Endothelial cell of umbilical vein (primary cell): ENCODE data around the gene ITPKB. TPM values are rescaled to one million over a fixed set of nuclear protein-coding genes. Genes with fewer than 3 reads are reported as not detected.

Source experiments
- BruUV-seq: library from RNA; stranded (reverse); fragments of 400-500 nt; replicated peaks from 2 replicates; lab custom pipeline; 2021; lab: Mats Ljungman, UMichigan
- CTCF ChIA-PET: fragments of 300-600, 350-600 bp; sonication (Branson Sonifier 250); formaldehyde crosslinking; loops from one replicate; lab custom pipeline; 2021; ENCODE audit warnings: antibody characterized with exemption, inconsistent platforms; lab: Charles Lee
- POLR2A ChIA-PET: fragments of 300-600, 350-600 bp; sonication (Branson Sonifier 250); formaldehyde crosslinking; loops from one replicate; lab custom pipeline; 2021; ENCODE audit warnings: antibody characterized with exemption, inconsistent platforms; lab: Charles Lee
- DNase-seq: peaks from one replicate; pipeline ENCODE4 v3.0.0-alpha.2; 2011; ENCODE audit warnings: low read depth, low spot score
- FAIRE-seq: peaks from 2 replicates; lab custom pipeline; 2011; peaks lifted over from hg19 to GRCh38; lab: Jason Lieb, UNC
- H2AFZ ChIP-seq: 2 replicates; pipeline ENCODE4 v1.6.0; 2012; ENCODE audit warnings: low read depth, low read length, control low read depth, inconsistent platforms
- H3K27ac ChIP-seq: 2 replicates; pipeline ENCODE4 v1.5.1; 2011; ENCODE audit warnings: low read depth, mild to moderate bottlenecking, control low read depth, low read length, moderate library complexity; ENCODE audit not compliant: insufficient read depth
- H3K27me3 ChIP-seq, 2 experiments: 2 replicates each; pipeline versions ENCODE4 v1.6.0 to v1.6.1; 2011; ENCODE audit warnings: low read length in 2 of 2, mixed read lengths in 1 of 2; ENCODE audit not compliant: control insufficient read depth in 2 of 2, insufficient read depth in 2 of 2
- H3K36me3 ChIP-seq, 2 experiments: 2 replicates in 1 of 2; 3 replicates in 1 of 2; pipeline ENCODE4 v1.5.1; 2011; ENCODE audit warnings: low read length in 2 of 2, mild to moderate bottlenecking in 1 of 2, moderate library complexity in 1 of 2; ENCODE audit not compliant: control insufficient read depth in 2 of 2, insufficient read depth in 2 of 2; ENCODE audit errors: extremely low read depth in 1 of 2
- H3K4me1 ChIP-seq: 3 replicates; pipeline ENCODE4 v1.5.1; 2011; ENCODE audit warnings: mild to moderate bottlenecking, low read length; ENCODE audit not compliant: control insufficient read depth, insufficient read depth; ENCODE audit errors: extremely low read depth
- H3K4me2 ChIP-seq: 2 replicates; pipeline ENCODE4 v1.6.1; 2011; ENCODE audit warnings: low read length, control low read depth, mixed read lengths; ENCODE audit not compliant: insufficient read depth
- H3K4me3 ChIP-seq, 3 experiments: fragments of 200-600 bp in 1 of 3; sonication (generic), shearing (Covaris generic) in 1 of 3; replicated peaks in 1 of 3; 2 replicates each; pipeline ENCODE4 v1.5.1; 2011 to 2016; ENCODE audit warnings: control low read depth in 3 of 3, low read length in 3 of 3, mild to moderate bottlenecking in 2 of 3, inconsistent platforms in 1 of 3, low read depth in 1 of 3, moderate library complexity in 1 of 3; ENCODE audit not compliant: insufficient read depth in 1 of 3
- H3K79me2 ChIP-seq: 2 replicates; pipeline ENCODE4 v1.6.0; 2012; ENCODE audit warnings: low read length, inconsistent platforms; ENCODE audit not compliant: control insufficient read depth, insufficient read depth
- H3K9ac ChIP-seq: replicated peaks from 2 replicates; pipeline ENCODE3; 2011; ENCODE audit warnings: low read length, control low read depth; ENCODE audit not compliant: insufficient read depth; ENCODE audit errors: extremely low read depth
- H3K9me1 ChIP-seq: replicated peaks from 3 replicates; pipeline ENCODE4 v1.6.0; 2011; ENCODE audit warnings: mild to moderate bottlenecking, low read length; ENCODE audit not compliant: control insufficient read depth, insufficient read depth; ENCODE audit errors: extremely low read depth
- H3K9me3 ChIP-seq: replicated peaks from 2 replicates; pipeline ENCODE4 v1.5.1; 2012; ENCODE audit warnings: low read length, inconsistent platforms; ENCODE audit not compliant: control insufficient read depth, insufficient read depth
- H4K20me1 ChIP-seq: replicated peaks from 2 replicates; pipeline ENCODE3; 2011; ENCODE audit warnings: mild to moderate bottlenecking, low read length; ENCODE audit not compliant: control insufficient read depth, insufficient read depth; ENCODE audit errors: extremely low read depth
- EZH2 ChIP-seq: IDR thresholded peaks from 2 replicates; pipeline ENCODE4 v1.6.1; 2012; ENCODE audit warnings: borderline replicate concordance, low read depth, mild to moderate bottlenecking, moderate library complexity, low read length, inconsistent platforms; ENCODE audit not compliant: severe bottlenecking
- FOS ChIP-seq: IDR thresholded peaks from 2 replicates; pipeline ENCODE4 v1.6.1; 2011; ENCODE audit warnings: mild to moderate bottlenecking, low read length, moderate library complexity, borderline replicate concordance; ENCODE audit not compliant: insufficient read depth
- GATA2 ChIP-seq: IDR thresholded peaks from 2 replicates; pipeline ENCODE4 v1.7.0; 2011; ENCODE audit warnings: low read depth, mild to moderate bottlenecking, moderate library complexity, mixed read lengths, low read length; ENCODE audit not compliant: insufficient read length, insufficient read depth
- JUN ChIP-seq: IDR thresholded peaks from 2 replicates; pipeline ENCODE4 v1.6.1; 2011; ENCODE audit warnings: borderline replicate concordance, low read depth; ENCODE audit not compliant: insufficient read length, insufficient read depth
- MYC ChIP-seq: IDR thresholded peaks from one replicate; pipeline ENCODE4 v1.6.1; 2011; ENCODE audit warnings: mild to moderate bottlenecking, low read depth, low read length
- POLR2A ChIP-seq: IDR thresholded peaks from 2 replicates; pipeline ENCODE4 v1.6.1; 2012; ENCODE audit warnings: low read depth, mild to moderate bottlenecking, control low read depth, low read length
- POLR2AphosphoS5 ChIP-seq: IDR thresholded peaks from 2 replicates; pipeline ENCODE4 v1.6.1; 2012; ENCODE audit warnings: low read depth, mild to moderate bottlenecking, control low read depth, low read length, moderate library complexity; ENCODE audit not compliant: insufficient read depth
- dilution Hi-C: fragments of 300-500 bp; cut with MboI; formaldehyde crosslinking; loops from one replicate; pipeline ENCODE4 v1.15.0; 2019; ENCODE audit warnings: low sequenced_read_pairs; ENCODE audit not compliant: extremely low pct_ligation_motif_present
- intact Hi-C: fragments of 100-400 bp; cut with micrococcal nuclease; formaldehyde crosslinking; loops from one replicate; pipeline ENCODE4 v1.10.0; 2022
- polyA plus RNA-seq, 4 experiments: library from polyadenylated mRNA; depleted of rRNA in 3 of 4; stranded (reverse) in 3 of 4; unstranded in 1 of 4; fragments of >200 nt; gene quantifications; 2 replicates each; pipeline versions ENCODE4 v1.2.1 to v1.2.3, GENCODE V29; 2011 to 2012; ENCODE audit warnings: missing spikeins in 1 of 4
- total RNA-seq: library from RNA; stranded (reverse); gene quantifications from 2 replicates; pipeline ENCODE4 v1.2.3, GENCODE V29; 2021
- TF ChIP-seq, protein P1 (sequence below): IDR thresholded peaks from 2 replicates; pipeline ENCODE4 v1.6.1; 2011; ENCODE audit not compliant: insufficient read depth, insufficient read length
- TF ChIP-seq, protein P2 (sequence below), 2 donors: IDR thresholded peaks; 1 replicate in 1 of 2; 2 replicates in 1 of 2; pipeline ENCODE4 v1.5.1; 2011; ENCODE audit warnings: low read length in 2 of 2, mild to moderate bottlenecking in 2 of 2, moderate library complexity in 2 of 2, control low read depth in 1 of 2, inconsistent platforms in 1 of 2, low read depth in 1 of 2; ENCODE audit not compliant: insufficient read depth in 1 of 2; ENCODE audit errors: extremely low read depth in 1 of 2

Gene ITPKB
- total and polyA plus RNA-seq, 2 donors (not counting 3 experiments of a cell fraction or from before 2014, with no cell fraction given) = 7.7 to 34.8 TPM

- Histone ChIP-seq H3K36me3 (no peaks in the 10 kb centered on the region), H3K79me2 (no peaks in the 10 kb centered on the region), H3K27me3 (peaks cover 7 to 19% of the 10 kb centered on the region in 2 experiments), H3K4me1 (no peaks in the 10 kb centered on the region), H2AFZ (no peak overlapping the region), H3K9ac (no peak overlapping the region), H3K9me3 (no peaks in the 10 kb centered on the region), H3K4me2 (no peak overlapping the region), H3K27ac (no peak overlapping the region), H4K20me1 (no peaks in the 10 kb centered on the region), H3K9me1 (no peaks in the 10 kb centered on the region), H3K4me3 (no peak overlapping the region)
- CTCF ChIA-PET = interaction anchor here (0.6 to 0.9 kb wide), 2 partner anchors 60 to 66 kb away, joined by 3 read pairs; no protein-coding TSS in a partner anchor
- no peak for DNase-seq
- FAIRE-seq = no peak
- dilution Hi-C loops = no loop called here
- POLR2A ChIA-PET = no interaction called here
- TF ChIP-seq GATA2 = no peak
- TF ChIP-seq, protein P1, sequence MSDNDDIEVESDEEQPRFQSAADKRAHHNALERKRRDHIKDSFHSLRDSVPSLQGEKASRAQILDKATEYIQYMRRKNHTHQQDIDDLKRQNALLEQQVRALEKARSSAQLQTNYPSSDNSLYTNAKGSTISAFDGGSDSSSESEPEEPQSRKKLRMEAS = no peak
- TF ChIP-seq JUN = no peak
- TF ChIP-seq EZH2 = no peak
- no peak for TF ChIP-seq FOS
- TF ChIP-seq, protein P2, sequence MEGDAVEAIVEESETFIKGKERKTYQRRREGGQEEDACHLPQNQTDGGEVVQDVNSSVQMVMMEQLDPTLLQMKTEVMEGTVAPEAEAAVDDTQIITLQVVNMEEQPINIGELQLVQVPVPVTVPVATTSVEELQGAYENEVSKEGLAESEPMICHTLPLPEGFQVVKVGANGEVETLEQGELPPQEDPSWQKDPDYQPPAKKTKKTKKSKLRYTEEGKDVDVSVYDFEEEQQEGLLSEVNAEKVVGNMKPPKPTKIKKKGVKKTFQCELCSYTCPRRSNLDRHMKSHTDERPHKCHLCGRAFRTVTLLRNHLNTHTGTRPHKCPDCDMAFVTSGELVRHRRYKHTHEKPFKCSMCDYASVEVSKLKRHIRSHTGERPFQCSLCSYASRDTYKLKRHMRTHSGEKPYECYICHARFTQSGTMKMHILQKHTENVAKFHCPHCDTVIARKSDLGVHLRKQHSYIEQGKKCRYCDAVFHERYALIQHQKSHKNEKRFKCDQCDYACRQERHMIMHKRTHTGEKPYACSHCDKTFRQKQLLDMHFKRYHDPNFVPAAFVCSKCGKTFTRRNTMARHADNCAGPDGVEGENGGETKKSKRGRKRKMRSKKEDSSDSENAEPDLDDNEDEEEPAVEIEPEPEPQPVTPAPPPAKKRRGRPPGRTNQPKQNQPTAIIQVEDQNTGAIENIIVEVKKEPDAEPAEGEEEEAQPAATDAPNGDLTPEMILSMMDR (IDR thresholded peaks at IDR 0.05; ENCODE audit: extremely low read depth in 1 of 2, insufficient read depth in 1 of 2, low read depth in 1 of 2, low read length in 2 of 2) = no peak
- TF ChIP-seq MYC = no peak
- TF ChIP-seq POLR2AphosphoS5 = no peak
- no peak for TF ChIP-seq POLR2A
- no TSS peak for BruUV-seq
- intact Hi-C loops = no loop called here
Measured at GRCh38 chr1:226761322-226761721, 22.2 kb upstream of the ITPKB start.
